Activated CD4-positive, alpha-beta T cell treated with anti-CD3 and anti-CD28 coated beads for 36 hours (primary cell): ENCODE data around the gene RPIA. TPM values are rescaled to one million over a fixed set of nuclear protein-coding genes. Genes with fewer than 3 reads are reported as not detected.

Experiments
- ATAC-seq: fragments of 200-7000 bp; cut with Tn5 transposase; one replicate; pipeline ENCODE4 v1.10.0; 2021; ENCODE audit warnings: mild to moderate bottlenecking, moderate library complexity
- CTCF ChIA-PET: fragments of 350-600 bp; sonication (Branson Sonifier 250); formaldehyde crosslinking; loops from one replicate; lab custom pipeline; 2021; ENCODE audit warnings: antibody characterized with exemption; lab: Charles Lee
- POLR2A ChIA-PET: fragments of 350-600 bp; sonication (Branson Sonifier 250); formaldehyde crosslinking; loops from one replicate; lab custom pipeline; 2021; ENCODE audit warnings: antibody characterized with exemption, inconsistent platforms; lab: Charles Lee
- DNase-seq: peaks from one replicate; pipeline ENCODE4 v3.0.0-alpha.2; 2020
- H3K27ac Mint-ChIP-seq: one replicate; pipeline ENCODE4 v1.8.0; 2021; ENCODE audit warnings: mixed read lengths
- H3K27me3 Mint-ChIP-seq: one replicate; pipeline ENCODE4 v1.8.0; 2021; ENCODE audit warnings: mixed read lengths
- H3K36me3 Mint-ChIP-seq: one replicate; pipeline ENCODE4 v1.8.0; 2021; ENCODE audit warnings: low read depth, mixed read lengths
- H3K4me1 Mint-ChIP-seq: one replicate; pipeline ENCODE4 v1.8.0; 2021; ENCODE audit warnings: mixed read lengths
- H3K4me3 Mint-ChIP-seq: one replicate; pipeline ENCODE4 v1.8.0; 2021; ENCODE audit warnings: mild to moderate bottlenecking, moderate library complexity, mixed read lengths
- H3K9me3 Mint-ChIP-seq: one replicate; pipeline ENCODE4 v1.8.0; 2021; ENCODE audit warnings: low read depth, mixed read lengths
- intact Hi-C, 2 experiments: fragments of 100-400 bp; cut with DNase I in 1 of 2; cut with micrococcal nuclease in 1 of 2; formaldehyde crosslinking; loops; one replicate each; pipeline versions ENCODE4 v1.14.2 to v1.15.1; 2022 to 2024; cut with DNase I, micrococcal nuclease
- total RNA-seq, 2 experiments: library from RNA; stranded (reverse); gene quantifications; one replicate each; pipeline ENCODE4 v1.2.3, GENCODE V29; 2021

RPIA gene
- total RNA-seq, 2 experiments from 2014 or later: 38.3 to 65.4 TPM

GRCh38 chr2:88735853-88736252 is 44.4 kb downstream of the RPIA start:
- DNase-seq (peak; percentile 65), ATAC-seq (peak; percentile 89)
- Mint-ChIP-seq H3K9me3 (no peaks in the 10 kb centered on the region), H3K27me3 (no peaks in the 10 kb centered on the region), H3K27ac (peak overlapping the region; percentile 40), H3K4me3 (no peak overlapping the region), H3K36me3 (peaks cover 21% of the 10 kb centered on the region), H3K4me1 (peaks cover 22% of the 10 kb centered on the region)
- CTCF ChIA-PET: interaction anchor here (0.7 to 1.6 kb wide), 8 partner anchors 10 to 370 kb away, joined by 3 to 5 read pairs (median 3); no protein-coding TSS in a partner anchor
- intact Hi-C loops: no loop called here
- POLR2A ChIA-PET: interaction anchor here (0.6 kb wide), 1 partner anchor 54 kb away, joined by 5 read pairs; no protein-coding TSS in a partner anchor

- H3K9me3 Mint-ChIP-seq: no peaks in the 10 kb centered on the region
- ChIA-PET CTCF (interaction anchor here (0.7 to 1.6 kb wide), 7 partner anchors 11 to 370 kb away, joined by 3 to 5 read pairs (median 3); no protein-coding TSS in a partner anchor), POLR2A (interaction anchor here (0.6 kb wide), 1 partner anchor 54 kb away, joined by 5 read pairs; no protein-coding TSS in a partner anchor)
- ATAC-seq (no peak), DNase-seq (no peak)
- peaks cover 22% of the 10 kb centered on the region for H3K4me1 Mint-ChIP-seq
- H3K4me3 Mint-ChIP-seq: no peak overlapping the region
- intact Hi-C loops: no loop called here
- peaks cover 26% of the 10 kb centered on the region for H3K36me3 Mint-ChIP-seq
- H3K27me3 Mint-ChIP-seq: no peaks in the 10 kb centered on the region
- H3K27ac Mint-ChIP-seq: peak overlapping the region; percentile 40
These were observed 45.0 kb downstream of the RPIA start for GRCh38 chr2:88736437-88736836.

- ATAC-seq (no peak), DNase-seq (no peak)
- POLR2A ChIA-PET: no interaction called here
- no peaks in the 10 kb centered on the region for H3K27me3 Mint-ChIP-seq
- no peak overlapping the region for H3K4me3 Mint-ChIP-seq
- H3K4me1 Mint-ChIP-seq: peaks cover 26% of the 10 kb centered on the region
- intact Hi-C loops: no loop called here
- no peaks in the 10 kb centered on the region for H3K9me3 Mint-ChIP-seq
- peaks cover 36% of the 10 kb centered on the region for H3K36me3 Mint-ChIP-seq
- CTCF ChIA-PET: interaction anchor here (0.7 to 1.6 kb wide), 5 partner anchors 9 to 138 kb away, joined by 3 to 5 read pairs (median 4); no protein-coding TSS in a partner anchor
- H3K27ac Mint-ChIP-seq: peak overlapping the region; percentile 42
These were observed 45.9 kb downstream of the RPIA start for GRCh38 chr2:88737385-88737784.

- Mint-ChIP-seq H3K4me1 (peaks cover 23% of the 10 kb centered on the region), H3K9me3 (peaks cover under 1% of the 10 kb centered on the region), H3K27ac (no peak overlapping the region), H3K4me3 (no peak overlapping the region), H3K27me3 (no peaks in the 10 kb centered on the region), H3K36me3 (peaks cover 41% of the 10 kb centered on the region)
- ATAC-seq (no peak), DNase-seq (no peak)
- ChIA-PET CTCF (interaction anchor here (0.8 to 2.7 kb wide), 5 partner anchors 10 to 142 kb away, joined by 3 to 9 read pairs (median 5); no protein-coding TSS in a partner anchor), POLR2A (no interaction called here)
- intact Hi-C loops: no loop called here
These were observed 46.8 kb downstream of the RPIA start for GRCh38 chr2:88738271-88738670.

GRCh38 chr2:88739985-88740600 is 48.6 kb downstream of the RPIA start:
- Mint-ChIP-seq H3K9me3 (peaks cover 13% of the 10 kb centered on the region), H3K36me3 (peaks cover 55% of the 10 kb centered on the region), H3K4me1 (peaks cover 23% of the 10 kb centered on the region), H3K27me3 (no peaks in the 10 kb centered on the region), H3K27ac (no peak overlapping the region), H3K4me3 (no peak overlapping the region)
- POLR2A ChIA-PET: no interaction called here
- ATAC-seq (peak; percentile 76), DNase-seq (peak; percentile 84)
- CTCF ChIA-PET: interaction anchor here (0.7 to 2.8 kb wide), 15 partner anchors 9 to 163 kb away, joined by 3 to 22 read pairs (median 4); no protein-coding TSS in a partner anchor
- intact Hi-C loops: loop anchor here (1.0 to 10.0 kb wide), 6 partner anchors 91 to 205 kb away; no protein-coding TSS in a partner anchor

- H3K9me3 Mint-ChIP-seq: peaks cover 18% of the 10 kb centered on the region
- CTCF ChIA-PET: interaction anchor here (0.8 to 1.3 kb wide), 2 partner anchors 11 to 56 kb away, joined by 3 read pairs; no protein-coding TSS in a partner anchor
These were observed 55.5 kb downstream of the RPIA start for GRCh38 chr2:88746929-88747490.

GRCh38 chr2:88747990-88748389 is 56.5 kb downstream of the RPIA start:
- no peak overlapping the region for H3K4me3 Mint-ChIP-seq
- H3K4me1 Mint-ChIP-seq: peaks cover 59% of the 10 kb centered on the region
- H3K36me3 Mint-ChIP-seq: peaks cover 87% of the 10 kb centered on the region
- ChIA-PET POLR2A (no interaction called here), CTCF (interaction anchor here (0.6 to 1.3 kb wide), 2 partner anchors 12 to 22 kb away, joined by 3 read pairs; no protein-coding TSS in a partner anchor)
- intact Hi-C loops: loop anchor here in 1 of 2 experiments (10.0 kb wide), 1 partner anchor 197 kb away; no protein-coding TSS in a partner anchor
- ATAC-seq: no peak
- no peaks in the 10 kb centered on the region for H3K27me3 Mint-ChIP-seq
- DNase-seq: no peak
- H3K27ac Mint-ChIP-seq: peak overlapping the region; percentile 33
- peaks cover 18% of the 10 kb centered on the region for H3K9me3 Mint-ChIP-seq

More at GRCh38 chr2:88746929-88747490, 55.5 kb downstream of the RPIA start:
- H3K36me3 Mint-ChIP-seq: peaks cover 88% of the 10 kb centered on the region
- DNase-seq (no peak), ATAC-seq (no peak)
- POLR2A ChIA-PET: no interaction called here
- H3K27ac Mint-ChIP-seq: no peak overlapping the region
- intact Hi-C loops: loop anchor here in 1 of 2 experiments (10.0 kb wide), 1 partner anchor 198 kb away; no protein-coding TSS in a partner anchor
- peaks cover 53% of the 10 kb centered on the region for H3K4me1 Mint-ChIP-seq
- H3K27me3 Mint-ChIP-seq: no peaks in the 10 kb centered on the region
- H3K4me3 Mint-ChIP-seq: no peak overlapping the region

GRCh38 chr2:88751768-88752167 is 60.3 kb downstream of the RPIA start:
- Mint-ChIP-seq H3K9me3 (no peaks in the 10 kb centered on the region), H3K27ac (peak overlapping the region; percentile 99), H3K4me1 (peaks cover 74% of the 10 kb centered on the region), H3K27me3 (no peaks in the 10 kb centered on the region), H3K36me3 (peaks cover 82% of the 10 kb centered on the region), H3K4me3 (no peak overlapping the region)
- ATAC-seq (no peak), DNase-seq (no peak)
- ChIA-PET POLR2A (no interaction called here), CTCF (interaction anchor here (0.9 to 3.6 kb wide), 2 partner anchors 12 to 109 kb away, joined by 3 to 22 read pairs; no protein-coding TSS in a partner anchor)
- intact Hi-C loops: loop anchor here in 1 of 2 experiments (5.0 kb wide), 2 partner anchors 59 to 124 kb away; partner anchors contain the start of genes EIF2AK3 and RPIA

- peaks cover 54% of the 10 kb centered on the region for H3K4me1 Mint-ChIP-seq
- H3K36me3 Mint-ChIP-seq: peaks cover 74% of the 10 kb centered on the region
- intact Hi-C loops: loop anchor here (1.0 to 5.0 kb wide), 3 partner anchors 62 to 127 kb away; partner anchors contain the start of genes RPIA (in 2 of the 2) and EIF2AK3 (in 1 of the 2)
- no peaks in the 10 kb centered on the region for H3K27me3 Mint-ChIP-seq
- H3K4me3 Mint-ChIP-seq: no peak overlapping the region
- peak overlapping the region; percentile 99 for H3K27ac Mint-ChIP-seq
- H3K9me3 Mint-ChIP-seq: peaks cover 5% of the 10 kb centered on the region
- ATAC-seq: peak; percentile 92
- peak; percentile 64 for DNase-seq
- ChIA-PET POLR2A (interaction anchor here (0.6 to 1.1 kb wide), 3 partner anchors 12 to 80 kb away, joined by 3 read pairs; no protein-coding TSS in a partner anchor), CTCF (interaction anchor here (1.0 to 3.6 kb wide), 6 partner anchors 8 to 126 kb away, joined by 3 to 22 read pairs (median 4); no protein-coding TSS in a partner anchor)
These were observed 62.5 kb downstream of the RPIA start for GRCh38 chr2:88753833-88754584.

- DNase-seq: no peak
- no peak overlapping the region for H3K4me3 Mint-ChIP-seq
- no peaks in the 10 kb centered on the region for H3K27me3 Mint-ChIP-seq
- intact Hi-C loops: loop anchor here (1.0 to 5.0 kb wide), 3 partner anchors 62 to 127 kb away; partner anchors contain the start of genes RPIA (in 2 of the 2) and EIF2AK3 (in 1 of the 2)
- peaks cover 50% of the 10 kb centered on the region for H3K4me1 Mint-ChIP-seq
- H3K36me3 Mint-ChIP-seq: peaks cover 70% of the 10 kb centered on the region
- peak; percentile 21 for ATAC-seq
- POLR2A ChIA-PET: interaction anchor here (0.6 to 1.1 kb wide), 3 partner anchors 11 to 80 kb away, joined by 3 read pairs; no protein-coding TSS in a partner anchor
- CTCF ChIA-PET: interaction anchor here (1.0 to 1.4 kb wide), 5 partner anchors 9 to 125 kb away, joined by 3 to 9 read pairs (median 4); no protein-coding TSS in a partner anchor
- peaks cover 6% of the 10 kb centered on the region for H3K9me3 Mint-ChIP-seq
- peak overlapping the region; percentile 99 for H3K27ac Mint-ChIP-seq
These were observed 63.3 kb downstream of the RPIA start for GRCh38 chr2:88754585-88755320.
